ENCODE data around the gene LTBP1.

The LTBP1 gene

GRCh38 chr2:33064349-33064801, 117.6 kb downstream of the LTBP1 start:
- Mint-ChIP-seq H3K36me3 (ENCODE audit: low read depth) (no peaks in the 10 kb centered on the region), H3K4me1 (ENCODE audit: low read depth) (no peaks in the 10 kb centered on the region), H3K9me3 (no peaks in the 10 kb centered on the region), H3K27me3 (ENCODE audit: low read depth) (peaks cover 13% of the 10 kb centered on the region), H3K27ac (no peak overlapping the region), H3K4me3 (no peak overlapping the region)
- no peak for DNase-seq (ENCODE audit: low spot score)

DNA sequence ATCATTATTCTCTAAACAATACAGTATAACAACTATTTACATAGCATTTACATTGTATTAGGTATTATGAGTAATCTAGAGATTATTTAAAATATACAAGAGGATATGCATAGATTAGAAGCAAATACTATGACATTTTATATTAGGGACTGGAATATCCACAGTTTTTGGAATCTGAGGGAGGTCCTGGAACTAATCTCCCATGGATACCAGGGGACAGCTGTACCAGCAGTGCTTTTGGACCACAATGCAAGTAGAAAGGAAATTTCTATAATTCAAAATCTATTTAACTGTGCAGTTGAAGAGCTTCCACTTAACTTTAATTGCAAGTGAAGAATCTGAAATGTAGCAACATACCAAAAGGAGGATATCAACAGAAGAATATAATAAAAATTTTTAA, 120.8 kb downstream of the LTBP1 start:
- DNase-seq (ENCODE audit: low spot score) = no peak
- Mint-ChIP-seq H3K4me1 (ENCODE audit: low read depth) (peaks cover 4% of the 10 kb centered on the region), H3K27me3 (ENCODE audit: low read depth) (peaks cover 2% of the 10 kb centered on the region), H3K9me3 (no peaks in the 10 kb centered on the region), H3K27ac (no peak overlapping the region), H3K4me3 (no peak overlapping the region), H3K36me3 (ENCODE audit: low read depth) (no peaks in the 10 kb centered on the region)

GRCh38 chr2:33068261-33068660, 121.5 kb downstream of the LTBP1 start:
- H3K27me3 Mint-ChIP-seq (ENCODE audit: low read depth) = peaks cover 2% of the 10 kb centered on the region
- no peaks in the 10 kb centered on the region for H3K36me3 Mint-ChIP-seq (ENCODE audit: low read depth)
- no peak for DNase-seq (ENCODE audit: low spot score)
- no peaks in the 10 kb centered on the region for H3K9me3 Mint-ChIP-seq
- H3K4me3 Mint-ChIP-seq = no peak overlapping the region
- no peak overlapping the region for H3K27ac Mint-ChIP-seq
- H3K4me1 Mint-ChIP-seq (ENCODE audit: low read depth) = peaks cover 4% of the 10 kb centered on the region

DNA sequence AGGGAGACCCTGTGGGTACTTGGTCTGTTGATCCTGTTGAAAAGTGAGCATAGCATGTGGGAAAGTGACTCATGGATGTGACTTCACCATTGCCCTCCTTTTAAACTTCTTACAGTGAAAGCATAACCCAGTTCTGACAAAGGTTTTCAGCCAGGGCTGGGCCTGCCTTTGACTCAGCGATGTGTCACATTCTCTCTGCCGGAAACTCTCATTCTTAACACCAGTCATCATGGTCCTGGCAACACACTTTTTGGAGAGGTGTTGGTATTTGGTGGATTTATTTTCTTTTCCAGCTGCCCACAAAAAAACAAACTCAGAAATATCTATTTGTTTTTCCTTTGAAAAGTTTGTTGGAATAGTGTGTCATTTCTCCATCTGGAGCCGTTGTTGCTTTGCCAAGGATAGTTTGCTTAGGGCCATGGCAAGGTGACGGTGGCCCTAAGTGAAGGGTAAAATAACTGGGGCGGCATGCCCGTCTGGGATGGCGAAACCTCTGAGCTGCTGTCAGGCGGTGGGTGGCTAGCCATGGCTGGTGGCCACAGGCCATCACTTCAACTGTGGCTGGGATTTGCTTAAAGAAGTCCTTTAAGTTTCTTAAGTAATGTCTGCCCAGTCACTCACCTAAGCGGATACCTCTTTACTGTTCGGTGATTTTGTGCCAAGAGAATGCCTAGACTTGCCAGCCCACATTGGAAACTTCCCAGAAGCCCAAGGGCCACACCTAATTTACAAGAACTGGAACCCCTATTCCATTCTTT, 123.3 kb downstream of the LTBP1 start:
- H3K36me3 Mint-ChIP-seq (ENCODE audit: low read depth) = no peaks in the 10 kb centered on the region
- H3K9me3 Mint-ChIP-seq = no peaks in the 10 kb centered on the region
- H3K27ac Mint-ChIP-seq = peak overlapping the region; percentile 10
- no peak overlapping the region for H3K4me3 Mint-ChIP-seq
- no peaks in the 10 kb centered on the region for H3K27me3 Mint-ChIP-seq (ENCODE audit: low read depth)
- peaks cover 4% of the 10 kb centered on the region for H3K4me1 Mint-ChIP-seq (ENCODE audit: low read depth)
- peak; percentile 64 for DNase-seq (ENCODE audit: low spot score)

GRCh38 chr2:33071591-33071990, 124.8 kb downstream of the LTBP1 start:
- no peak overlapping the region for H3K27ac Mint-ChIP-seq
- H3K4me1 Mint-ChIP-seq (ENCODE audit: low read depth) = peaks cover 4% of the 10 kb centered on the region
- no peaks in the 10 kb centered on the region for H3K36me3 Mint-ChIP-seq (ENCODE audit: low read depth)
- DNase-seq (ENCODE audit: low spot score) = no peak
- no peaks in the 10 kb centered on the region for H3K9me3 Mint-ChIP-seq
- H3K27me3 Mint-ChIP-seq (ENCODE audit: low read depth) = no peaks in the 10 kb centered on the region
- no peak overlapping the region for H3K4me3 Mint-ChIP-seq

- H3K4me3 Mint-ChIP-seq = no peak overlapping the region
- H3K27me3 Mint-ChIP-seq (ENCODE audit: low read depth) = no peaks in the 10 kb centered on the region
- peaks cover 4% of the 10 kb centered on the region for H3K4me1 Mint-ChIP-seq (ENCODE audit: low read depth)
- H3K9me3 Mint-ChIP-seq = no peaks in the 10 kb centered on the region
- H3K27ac Mint-ChIP-seq = no peak overlapping the region
- no peak for DNase-seq (ENCODE audit: low spot score)
- no peaks in the 10 kb centered on the region for H3K36me3 Mint-ChIP-seq (ENCODE audit: low read depth)
Observed at GRCh38 chr2:33072614-33073013, 125.9 kb downstream of the LTBP1 start.

DNA sequence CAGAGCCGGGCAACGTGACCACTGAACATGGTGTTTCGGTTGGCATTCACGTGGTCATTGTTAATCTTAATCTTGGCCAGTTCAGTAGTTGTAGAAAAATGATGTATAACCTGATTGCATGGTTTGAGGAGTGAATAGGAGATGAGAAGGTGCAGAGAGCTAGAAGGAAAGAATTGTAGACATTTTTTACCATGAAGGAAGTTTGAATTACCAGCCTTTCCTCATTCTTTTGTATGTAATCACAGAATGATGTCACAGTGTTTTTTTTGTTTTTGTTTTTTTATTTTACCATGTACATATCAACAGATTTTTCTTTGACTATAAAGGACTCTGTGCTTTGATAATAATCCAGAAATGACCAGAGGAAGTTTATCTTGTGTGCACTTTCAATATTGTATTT, 126.3 kb downstream of the LTBP1 start:
- H3K4me3 Mint-ChIP-seq = no peak overlapping the region
- peaks cover 7% of the 10 kb centered on the region for H3K4me1 Mint-ChIP-seq (ENCODE audit: low read depth)
- no peaks in the 10 kb centered on the region for H3K9me3 Mint-ChIP-seq
- no peaks in the 10 kb centered on the region for H3K27me3 Mint-ChIP-seq (ENCODE audit: low read depth)
- no peaks in the 10 kb centered on the region for H3K36me3 Mint-ChIP-seq (ENCODE audit: low read depth)
- H3K27ac Mint-ChIP-seq = no peak overlapping the region
- no peak for DNase-seq (ENCODE audit: low spot score)

GRCh38 chr2:33074197-33074596, 127.4 kb downstream of the LTBP1 start:
- Mint-ChIP-seq H3K9me3 (no peaks in the 10 kb centered on the region), H3K27ac (no peak overlapping the region), H3K36me3 (ENCODE audit: low read depth) (no peaks in the 10 kb centered on the region), H3K4me1 (ENCODE audit: low read depth) (peaks cover 8% of the 10 kb centered on the region), H3K4me3 (no peak overlapping the region), H3K27me3 (ENCODE audit: low read depth) (no peaks in the 10 kb centered on the region)
- no peak for DNase-seq (ENCODE audit: low spot score)

GRCh38 chr2:33077311-33077710, 130.6 kb downstream of the LTBP1 start:
- Mint-ChIP-seq H3K4me1 (ENCODE audit: low read depth) (peaks cover 4% of the 10 kb centered on the region), H3K27me3 (ENCODE audit: low read depth) (peaks cover 3% of the 10 kb centered on the region), H3K9me3 (no peaks in the 10 kb centered on the region), H3K36me3 (ENCODE audit: low read depth) (no peaks in the 10 kb centered on the region), H3K4me3 (no peak overlapping the region), H3K27ac (no peak overlapping the region)
- no peak for DNase-seq (ENCODE audit: low spot score)

DNA sequence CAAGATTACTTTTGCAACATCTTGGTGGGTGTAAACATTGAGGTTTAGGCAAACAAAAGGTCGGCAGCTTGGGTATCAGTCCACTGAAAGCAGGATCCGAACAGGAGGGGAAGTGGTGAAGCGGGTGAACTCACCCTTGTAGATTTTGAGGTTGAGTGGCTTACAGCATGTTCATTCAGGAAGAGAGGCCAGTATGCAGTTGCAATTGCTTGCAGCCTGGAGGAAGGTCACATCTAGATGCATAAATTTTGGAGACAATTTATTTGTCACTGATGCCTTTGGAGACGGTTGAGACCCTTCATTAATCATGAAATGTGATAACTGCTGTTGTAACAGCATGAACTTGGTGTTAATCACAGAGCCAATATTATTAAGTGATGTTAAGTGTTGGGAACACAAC, 131.1 kb downstream of the LTBP1 start:
- Mint-ChIP-seq H3K27ac (peak overlapping the region; percentile 10), H3K27me3 (ENCODE audit: low read depth) (peaks cover 3% of the 10 kb centered on the region), H3K9me3 (no peaks in the 10 kb centered on the region), H3K4me1 (ENCODE audit: low read depth) (peaks cover 4% of the 10 kb centered on the region), H3K36me3 (ENCODE audit: low read depth) (no peaks in the 10 kb centered on the region), H3K4me3 (no peak overlapping the region)
- DNase-seq (ENCODE audit: low spot score) = no peak

- Mint-ChIP-seq H3K27ac (no peak overlapping the region), H3K4me1 (ENCODE audit: low read depth) (peaks cover 8% of the 10 kb centered on the region), H3K27me3 (ENCODE audit: low read depth) (peaks cover 12% of the 10 kb centered on the region), H3K9me3 (no peaks in the 10 kb centered on the region), H3K36me3 (ENCODE audit: low read depth) (no peaks in the 10 kb centered on the region), H3K4me3 (no peak overlapping the region)
- DNase-seq (ENCODE audit: low spot score) = no peak
Observed at GRCh38 chr2:33081691-33082090, 134.9 kb downstream of the LTBP1 start.

DNA sequence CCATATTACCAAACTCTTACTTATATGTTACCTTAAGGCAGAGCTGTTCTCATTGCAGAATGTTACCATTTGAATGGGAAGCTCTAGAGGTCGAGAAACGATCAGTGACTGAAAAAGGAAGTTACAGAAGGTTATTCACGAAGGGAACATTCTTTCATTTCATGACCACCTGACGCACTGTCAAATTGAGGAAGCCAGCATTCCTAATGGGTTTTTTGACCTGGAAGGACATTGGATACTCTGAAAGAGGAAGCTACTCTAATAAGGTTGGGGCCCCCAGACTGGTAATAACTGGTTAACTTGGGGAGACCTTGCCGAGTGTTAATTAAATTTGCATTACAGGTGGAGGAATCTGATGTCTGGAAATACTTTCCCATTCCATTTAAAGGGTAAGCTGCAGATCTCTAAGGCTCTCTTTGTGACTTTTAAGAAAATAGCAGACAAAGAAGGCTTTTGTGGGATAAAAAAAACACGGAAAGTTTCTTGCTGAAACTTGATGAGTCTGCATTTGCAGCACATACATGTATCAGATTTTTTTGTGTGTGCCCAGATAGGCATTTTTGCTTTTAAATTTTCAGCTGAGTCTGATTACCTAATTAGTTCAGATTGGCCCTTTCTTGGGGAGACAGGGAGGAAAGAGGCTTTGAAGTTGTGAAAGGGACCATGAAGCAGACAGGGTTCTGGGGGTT, 137.1 kb downstream of the LTBP1 start:
- Mint-ChIP-seq H3K27ac (no peak overlapping the region), H3K9me3 (no peaks in the 10 kb centered on the region), H3K4me1 (ENCODE audit: low read depth) (peaks cover 4% of the 10 kb centered on the region), H3K27me3 (ENCODE audit: low read depth) (peaks cover 12% of the 10 kb centered on the region), H3K4me3 (no peak overlapping the region), H3K36me3 (ENCODE audit: low read depth) (no peaks in the 10 kb centered on the region)
- DNase-seq (ENCODE audit: low spot score) = no peak

GRCh38 chr2:33084433-33084832, 137.7 kb downstream of the LTBP1 start:
- H3K4me3 Mint-ChIP-seq = no peak overlapping the region
- DNase-seq (ENCODE audit: low spot score) = no peak
- peaks cover 12% of the 10 kb centered on the region for H3K27me3 Mint-ChIP-seq (ENCODE audit: low read depth)
- no peaks in the 10 kb centered on the region for H3K9me3 Mint-ChIP-seq
- H3K27ac Mint-ChIP-seq = no peak overlapping the region
- peaks cover 4% of the 10 kb centered on the region for H3K4me1 Mint-ChIP-seq (ENCODE audit: low read depth)
- no peaks in the 10 kb centered on the region for H3K36me3 Mint-ChIP-seq (ENCODE audit: low read depth)

GRCh38 chr2:33085646-33086045, 138.9 kb downstream of the LTBP1 start:
- DNase-seq (ENCODE audit: low spot score) = no peak
- Mint-ChIP-seq H3K4me3 (no peak overlapping the region), H3K9me3 (no peaks in the 10 kb centered on the region), H3K4me1 (ENCODE audit: low read depth) (peaks cover 4% of the 10 kb centered on the region), H3K36me3 (ENCODE audit: low read depth) (no peaks in the 10 kb centered on the region), H3K27me3 (ENCODE audit: low read depth) (peaks cover 12% of the 10 kb centered on the region), H3K27ac (no peak overlapping the region)
